H54 (cell line): ENCODE data around the gene NINJ1.
A peak's percentile ranks its signal among the peaks of the same experiment; 100 is the strongest.
"Not testable (repeated sequence)": the region's sequence is repeated elsewhere in the genome, so short reads cannot be mapped to it uniquely, and the experiment has no call there.

Experiments used
- DNase-seq: peaks from one replicate; pipeline ENCODE4 v3.0.0; 2011; ENCODE audit warnings: low spot score, mixed read lengths; ENCODE audit not compliant: insufficient read length
- FAIRE-seq: peaks from 3 replicates; lab custom pipeline; 2011; peaks lifted over from hg19 to GRCh38; lab: Jason Lieb, UNC
- POLR2A ChIP-seq: IDR thresholded peaks from 2 replicates; pipeline ENCODE4 v1.6.1; 2011; ENCODE audit warnings: low read depth, mild to moderate bottlenecking, low read length

The NINJ1 gene

GRCh38 chr9:93124793-93125192 is 9.3 kb downstream of the NINJ1 start:
- no peak for TF ChIP-seq POLR2A
- DNase-seq (no peak), FAIRE-seq (no peak)

GRCh38 chr9:93123561-93124283 is 10.3 kb downstream of the NINJ1 start:
- no peak for TF ChIP-seq POLR2A
- no peak for DNase-seq
- no peak for FAIRE-seq

GRCh38 chr9:93122721-93123221 is 11.3 kb downstream of the NINJ1 start:
- TF ChIP-seq POLR2A, result no peak
- DNase-seq, result no peak
- FAIRE-seq, result no peak

- no peak for TF ChIP-seq POLR2A
- FAIRE-seq, result no peak
- DNase-seq, result no peak
These were observed 12.5 kb downstream of the NINJ1 start for GRCh38 chr9:93121316-93122241.

- TF ChIP-seq POLR2A, result no peak
- FAIRE-seq (no peak), DNase-seq (no peak)
These were observed 13.2 kb downstream of the NINJ1 start for GRCh38 chr9:93120846-93121315.

GRCh38 chr9:93119953-93120845 is 13.9 kb downstream of the NINJ1 start:
- DNase-seq, result peak; percentile 91
- FAIRE-seq, result peak; percentile 99
- TF ChIP-seq POLR2A, result no peak

- no peak for TF ChIP-seq POLR2A
- FAIRE-seq, result no peak
- no peak for DNase-seq
These were observed 14.4 kb downstream of the NINJ1 start for GRCh38 chr9:93119703-93119952.

GRCh38 chr9:93118863-93119702 is 15.0 kb downstream of the NINJ1 start:
- no peak for FAIRE-seq
- TF ChIP-seq POLR2A, result no peak

GRCh38 chr9:93117924-93118862 is 15.9 kb downstream of the NINJ1 start:
- FAIRE-seq (no peak), DNase-seq (no peak)
- TF ChIP-seq POLR2A, result no peak

More at GRCh38 chr9:93118863-93119702, 15.0 kb downstream of the NINJ1 start:
- DNase-seq, result no peak

GRCh38 chr9:93117521-93117920 is 16.5 kb downstream of the NINJ1 start:
- not testable (repeated sequence) for DNase-seq, FAIRE-seq

- peak; percentile 67 for DNase-seq
- peak; percentile 84 for FAIRE-seq
- no peak for TF ChIP-seq POLR2A
These were observed 17.7 kb downstream of the NINJ1 start for GRCh38 chr9:93116072-93116961.
